Stomach (tissue), 9 donors: ENCODE results near the gene PJA2. TPM values are rescaled to one million over a fixed set of nuclear protein-coding genes. Genes with fewer than 3 reads are reported as not detected.

Source experiments
- DNase-seq, 2 donors: peaks; one replicate each; pipeline versions ENCODE4 v3.0.0 to v3.0.0-alpha.2; 2013 to 2019
- H3K27ac ChIP-seq, 5 donors: fragments of 200-600 bp in 4 of 5; sonication (generic) in 4 of 5; one replicate each; pipeline ENCODE4 v1.5.1; 2013 to 2019; ENCODE audit warnings: mild to moderate bottlenecking in 1 of 5, moderate library complexity in 1 of 5
- H3K27me3 ChIP-seq, 3 donors: fragments of 200-600 bp; sonication (generic); one replicate each; pipeline ENCODE4 v1.5.1; 2017 to 2019; ENCODE audit warnings: mixed run types in 1 of 3
- H3K36me3 ChIP-seq, 4 donors: fragments of 200-600 bp; sonication (generic); 1 replicate in 3 of 4; 2 replicates in 1 of 4; pipeline ENCODE4 v1.5.1; 2016 to 2019
- H3K4me1 ChIP-seq, 4 donors: fragments of 200-600 bp; sonication (generic); one replicate each; pipeline ENCODE4 v1.5.1; 2016 to 2019
- H3K4me3 ChIP-seq, 4 donors: fragments of 200-600 bp; sonication (generic) in 3 of 4; one replicate each; pipeline ENCODE4 v1.5.1; 2016 to 2019; ENCODE audit warnings: mild to moderate bottlenecking in 1 of 4
- H3K9me3 ChIP-seq, 4 donors: fragments of 200-600 bp; sonication (generic); one replicate each; pipeline ENCODE4 v1.5.1; 2016 to 2019
- EP300 ChIP-seq: sonication (generic); formaldehyde crosslinking; IDR thresholded peaks from one replicate; pipeline ENCODE4 v1.6.1; 2017; ENCODE audit warnings: antibody characterized with exemption
- POLR2A ChIP-seq, 4 donors: fragments of 450-650 bp; IDR thresholded peaks; one replicate each; pipeline ENCODE4 v1.6.1; 2016; ENCODE audit warnings: antibody characterized with exemption in 4 of 4, control low read depth in 2 of 4, mild to moderate bottlenecking in 1 of 4, moderate library complexity in 1 of 4
- POLR2AphosphoS5 ChIP-seq, 3 donors: sonication (generic); formaldehyde crosslinking; IDR thresholded peaks; one replicate each; pipeline ENCODE4 v1.6.1; 2016; ENCODE audit warnings: antibody characterized with exemption in 3 of 3
- WGBS, 5 donors: extraction: QIAGEN DNeasy Blood & Tissue Kit in 3 of 5; methylation state at CpG; one replicate each; pipeline versions ENCODE4 v1.1.5 to v1.1.7; 2013 to 2018; 5-methylcytosine and 5-hydroxymethylcytosine counted together
- intact Hi-C: fragments of 100-400 bp; cut with DNase I; formaldehyde crosslinking; loops from one replicate; pipeline ENCODE4 v1.15.1; 2023; ENCODE audit warnings: low total_unique reads
- polyA plus RNA-seq, 3 donors: library from polyadenylated mRNA; stranded (reverse); fragments of 200-250 nt; gene quantifications; one replicate each; pipeline ENCODE4 v1.2.3, GENCODE V29; 2013
- total RNA-seq, 5 donors: library from RNA; depleted of rRNA; stranded (reverse); fragments of >200 nt; gene quantifications; one replicate each; pipeline versions ENCODE4 v1.1.0 to v1.2.3, GENCODE V29; 2014 to 2016
- TF ChIP-seq, protein P1 (sequence below), 7 experiments: fragments of 450-650 bp in 4 of 7; fragments of 200-600 bp in 3 of 7; sonication (generic) in 3 of 7; IDR thresholded peaks; one replicate each; pipeline ENCODE4 v1.5.1; 2016 to 2019; ENCODE audit warnings: antibody characterized with exemption in 7 of 7, control low read depth in 2 of 7, mild to moderate bottlenecking in 1 of 7
- donor health status: healthy with polysubstance abuse.
- donor health status: Bipolar disorder and iron deficiency.
- donor health status: healthy.

PJA2 gene
- total and polyA plus RNA-seq, 8 donors, result 19.9 to 161 (median 34.6) TPM

DNA sequence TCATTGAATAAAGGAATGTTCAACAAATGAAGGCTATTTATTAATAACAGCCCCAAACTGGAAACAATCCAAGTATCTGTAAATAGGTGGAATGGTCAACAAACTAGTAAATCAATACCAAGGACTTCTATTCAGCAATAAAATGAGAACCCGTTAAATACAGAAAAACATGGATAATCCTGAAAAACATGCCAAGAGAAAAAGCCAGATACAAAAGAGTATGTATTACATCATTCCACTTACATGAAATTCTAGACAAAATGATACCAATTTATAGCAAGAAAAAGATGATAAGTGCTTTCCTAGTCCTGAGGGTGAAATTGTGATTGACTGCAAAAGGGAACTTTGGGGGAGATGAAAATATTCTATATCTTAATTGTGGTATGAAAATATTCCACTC is 3.1 kb downstream of the PJA2 start:
- no peaks in the 10 kb centered on the region for H3K27me3 ChIP-seq
- intact Hi-C loops, result no loop called here
- TF ChIP-seq EP300 (no peak), POLR2A (IDR thresholded peaks at IDR 0.05) (no peak), POLR2AphosphoS5 (IDR thresholded peaks at IDR 0.05) (no peak)
- TF ChIP-seq, protein P1, sequence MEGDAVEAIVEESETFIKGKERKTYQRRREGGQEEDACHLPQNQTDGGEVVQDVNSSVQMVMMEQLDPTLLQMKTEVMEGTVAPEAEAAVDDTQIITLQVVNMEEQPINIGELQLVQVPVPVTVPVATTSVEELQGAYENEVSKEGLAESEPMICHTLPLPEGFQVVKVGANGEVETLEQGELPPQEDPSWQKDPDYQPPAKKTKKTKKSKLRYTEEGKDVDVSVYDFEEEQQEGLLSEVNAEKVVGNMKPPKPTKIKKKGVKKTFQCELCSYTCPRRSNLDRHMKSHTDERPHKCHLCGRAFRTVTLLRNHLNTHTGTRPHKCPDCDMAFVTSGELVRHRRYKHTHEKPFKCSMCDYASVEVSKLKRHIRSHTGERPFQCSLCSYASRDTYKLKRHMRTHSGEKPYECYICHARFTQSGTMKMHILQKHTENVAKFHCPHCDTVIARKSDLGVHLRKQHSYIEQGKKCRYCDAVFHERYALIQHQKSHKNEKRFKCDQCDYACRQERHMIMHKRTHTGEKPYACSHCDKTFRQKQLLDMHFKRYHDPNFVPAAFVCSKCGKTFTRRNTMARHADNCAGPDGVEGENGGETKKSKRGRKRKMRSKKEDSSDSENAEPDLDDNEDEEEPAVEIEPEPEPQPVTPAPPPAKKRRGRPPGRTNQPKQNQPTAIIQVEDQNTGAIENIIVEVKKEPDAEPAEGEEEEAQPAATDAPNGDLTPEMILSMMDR (IDR thresholded peaks at IDR 0.05), result no peak

DNA sequence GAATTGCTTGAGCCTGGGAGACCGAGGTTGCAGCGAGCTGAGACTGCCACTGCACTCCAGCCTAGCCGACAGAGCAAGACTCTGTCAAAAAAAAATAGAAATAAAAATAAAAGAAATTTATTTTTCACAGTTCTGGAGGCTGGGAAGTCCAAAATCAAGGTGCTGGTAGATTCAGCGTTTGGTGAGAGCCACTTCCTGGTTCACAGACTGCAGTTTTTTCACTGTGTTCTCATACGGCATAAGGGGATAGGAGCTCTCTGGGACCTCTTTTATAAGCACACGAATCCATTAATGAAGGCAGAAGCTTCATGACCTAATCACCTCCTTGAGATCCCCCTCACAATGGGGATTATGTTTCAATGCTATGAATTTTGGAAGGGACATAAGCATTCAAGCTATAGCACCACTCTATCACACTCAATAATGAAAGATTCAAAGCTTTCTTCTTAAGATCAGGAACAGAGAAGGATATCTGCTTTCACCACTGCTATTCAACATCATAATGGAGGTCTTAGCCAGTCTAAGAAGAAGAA is 5.3 kb downstream of the PJA2 start:
- Histone ChIP-seq H3K27ac (peak overlapping the region in 1 of 5 donors; percentile 3), H3K4me3 (no peak overlapping the region), H3K9me3 (peaks cover 0 to 5% (median 0%) of the 10 kb centered on the region in 4 donors), H3K27me3 (no peaks in the 10 kb centered on the region), H3K4me1 (peaks cover 17 to 76% (median 51%) of the 10 kb centered on the region in 4 donors), H3K36me3 (peaks cover 0 to 8% (median 4%) of the 10 kb centered on the region in 4 donors)
- WGBS, 5 donors, result 78 to 93% (median 92%) methylated on average over 6 of the region's 6 CpGs
- no peak for DNase-seq
- TF ChIP-seq POLR2AphosphoS5 (IDR thresholded peaks at IDR 0.05) (no peak), EP300 (no peak), POLR2A (IDR thresholded peaks at IDR 0.05) (no peak)
- TF ChIP-seq, protein P1 (IDR thresholded peaks at IDR 0.05), result no peak
- intact Hi-C loops, result no loop called here

More for the DNA sequence above, 3.1 kb downstream of the PJA2 start:
- H3K4me3 ChIP-seq, result peak overlapping the region in 2 of 4 donors; percentile 63 to 93
- H3K27ac ChIP-seq, result peak overlapping the region in 4 of 5 donors; percentile 0 to 100 (median 54)
- peaks cover 11 to 70% (median 42%) of the 10 kb centered on the region in 4 donors for H3K4me1 ChIP-seq
- H3K36me3 ChIP-seq, result peaks cover 0 to 8% (median 4%) of the 10 kb centered on the region in 4 donors
- no peak for DNase-seq
- WGBS, 5 donors, result 41 to 48% (median 46%) methylated on average over 1 of the region's 1 CpG
- peaks cover 0 to 5% (median 0%) of the 10 kb centered on the region in 4 donors for H3K9me3 ChIP-seq

DNA sequence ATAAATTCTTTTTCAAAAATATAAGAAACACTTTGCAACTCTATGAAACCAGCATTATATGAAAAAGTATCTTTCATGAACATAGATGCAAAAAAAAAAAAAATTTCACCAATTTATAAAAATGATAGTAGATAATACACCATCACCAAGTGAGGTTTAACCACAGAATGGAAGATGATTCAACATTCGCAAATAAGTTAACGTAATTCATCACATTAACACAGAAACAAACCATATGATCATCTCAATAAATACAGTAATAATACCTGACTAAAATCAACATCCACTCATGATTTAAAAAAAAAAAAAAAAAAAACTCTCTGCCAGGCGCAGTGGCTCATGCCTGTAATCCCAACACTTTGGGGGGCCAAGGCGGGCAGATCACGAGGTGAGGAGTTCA is 6.3 kb downstream of the PJA2 start:
- peak overlapping the region in 1 of 5 donors; percentile 3 for H3K27ac ChIP-seq
- peaks cover 0 to 8% (median 4%) of the 10 kb centered on the region in 4 donors for H3K36me3 ChIP-seq
- DNase-seq, result no peak
- H3K9me3 ChIP-seq, result peaks cover 0 to 5% (median 0%) of the 10 kb centered on the region in 4 donors
- peaks cover 17 to 86% (median 55%) of the 10 kb centered on the region in 4 donors for H3K4me1 ChIP-seq
- TF ChIP-seq EP300, result no peak
- no peak for TF ChIP-seq POLR2A (IDR thresholded peaks at IDR 0.05)
- TF ChIP-seq, protein P1 (IDR thresholded peaks at IDR 0.05), result no peak
- TF ChIP-seq POLR2AphosphoS5 (IDR thresholded peaks at IDR 0.05), result no peak
- intact Hi-C loops, result no loop called here
- no peaks in the 10 kb centered on the region for H3K27me3 ChIP-seq
- 84 to 99% (median 95%) methylated on average over 5 of the region's 5 CpGs for WGBS, 5 donors
- no peak overlapping the region for H3K4me3 ChIP-seq

DNA sequence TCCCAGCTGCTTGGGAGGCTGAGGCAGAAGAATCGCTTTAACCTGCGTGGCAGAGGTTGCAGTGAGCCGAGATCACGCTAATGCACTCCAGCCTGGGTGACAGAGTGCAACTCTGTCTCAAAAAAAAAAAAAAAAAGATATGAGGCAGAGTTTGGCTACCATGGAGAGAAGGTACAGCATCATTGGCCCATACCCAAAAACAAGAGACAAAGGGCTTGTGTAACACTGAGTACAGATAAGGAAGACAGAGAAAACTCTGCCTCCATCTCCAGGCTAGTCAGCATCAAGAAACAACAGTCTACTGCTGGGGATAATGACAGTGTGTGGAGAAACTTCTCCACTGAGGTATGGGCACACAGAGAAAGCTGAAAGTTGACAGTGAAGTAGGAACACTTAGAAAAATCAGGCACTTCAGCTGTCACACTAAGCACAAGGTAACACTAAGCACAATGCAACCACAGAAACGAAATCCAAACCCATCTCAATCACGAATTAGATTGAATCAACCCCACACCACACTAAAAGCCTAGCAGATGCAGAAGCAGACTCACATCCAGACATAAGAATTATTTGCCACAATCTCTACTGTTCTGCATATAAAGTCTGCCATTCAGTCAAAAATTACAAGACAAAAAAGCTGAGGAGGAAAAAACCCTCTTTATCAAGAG is 10.5 kb downstream of the PJA2 start:
- no peak for TF ChIP-seq POLR2AphosphoS5 (IDR thresholded peaks at IDR 0.05)
- DNase-seq, result no peak
- 78 to 84% (median 84%) methylated on average over 6 of the region's 6 CpGs for WGBS, 5 donors
- H3K4me3 ChIP-seq, result no peak overlapping the region
- peaks cover 10 to 80% (median 47%) of the 10 kb centered on the region in 4 donors for H3K4me1 ChIP-seq
- peaks cover 0 to 2% (median 0%) of the 10 kb centered on the region in 4 donors for H3K9me3 ChIP-seq
- peak overlapping the region in 1 of 5 donors; percentile 1 for H3K27ac ChIP-seq
- intact Hi-C loops, result no loop called here
- H3K36me3 ChIP-seq, result peaks cover 0 to 4% (median 1%) of the 10 kb centered on the region in 4 donors
- no peaks in the 10 kb centered on the region for H3K27me3 ChIP-seq
